Esophagus squamous epithelium (tissue), 4 donors: ENCODE results near the gene ZRANB3.

ENCODE experiments used
- POLR2A ChIP-seq, 4 donors: fragments of 450-650 bp; IDR thresholded peaks; one replicate each; pipeline ENCODE4 v1.6.1; 2017; ENCODE audit warnings: antibody characterized with exemption in 4 of 4, mild to moderate bottlenecking in 4 of 4, moderate library complexity in 3 of 4
- TF ChIP-seq, protein P1 (sequence below), 6 experiments: fragments of 450-650 bp in 4 of 6; fragments of 200-600 bp in 2 of 6; sonication (generic) in 2 of 6; IDR thresholded peaks; one replicate each; pipeline ENCODE4 v1.5.1; 2016 to 2019; ENCODE audit warnings: antibody characterized with exemption in 6 of 6, mild to moderate bottlenecking in 4 of 6, moderate library complexity in 4 of 6

DNA sequence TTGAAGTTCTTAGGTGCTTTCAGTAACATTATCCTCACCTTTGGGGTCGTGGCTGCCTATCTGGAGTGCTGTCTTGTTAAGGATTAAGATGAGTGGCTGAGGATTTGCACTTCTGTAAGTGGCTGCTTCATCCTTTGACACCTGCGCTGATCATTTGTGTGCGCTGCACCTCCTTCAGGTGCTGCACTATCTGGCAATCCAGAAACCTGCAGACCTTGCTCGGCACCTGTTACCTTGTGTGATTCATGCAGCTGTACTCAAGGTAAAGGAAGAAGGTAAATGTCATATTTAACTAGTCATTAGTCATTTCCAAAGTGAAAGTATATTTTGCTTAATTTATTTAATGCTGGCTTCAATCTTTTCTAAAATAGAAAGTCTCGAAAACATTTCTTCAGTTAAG lies 368.6 kb downstream of the ZRANB3 start:
- TF ChIP-seq, protein P1, sequence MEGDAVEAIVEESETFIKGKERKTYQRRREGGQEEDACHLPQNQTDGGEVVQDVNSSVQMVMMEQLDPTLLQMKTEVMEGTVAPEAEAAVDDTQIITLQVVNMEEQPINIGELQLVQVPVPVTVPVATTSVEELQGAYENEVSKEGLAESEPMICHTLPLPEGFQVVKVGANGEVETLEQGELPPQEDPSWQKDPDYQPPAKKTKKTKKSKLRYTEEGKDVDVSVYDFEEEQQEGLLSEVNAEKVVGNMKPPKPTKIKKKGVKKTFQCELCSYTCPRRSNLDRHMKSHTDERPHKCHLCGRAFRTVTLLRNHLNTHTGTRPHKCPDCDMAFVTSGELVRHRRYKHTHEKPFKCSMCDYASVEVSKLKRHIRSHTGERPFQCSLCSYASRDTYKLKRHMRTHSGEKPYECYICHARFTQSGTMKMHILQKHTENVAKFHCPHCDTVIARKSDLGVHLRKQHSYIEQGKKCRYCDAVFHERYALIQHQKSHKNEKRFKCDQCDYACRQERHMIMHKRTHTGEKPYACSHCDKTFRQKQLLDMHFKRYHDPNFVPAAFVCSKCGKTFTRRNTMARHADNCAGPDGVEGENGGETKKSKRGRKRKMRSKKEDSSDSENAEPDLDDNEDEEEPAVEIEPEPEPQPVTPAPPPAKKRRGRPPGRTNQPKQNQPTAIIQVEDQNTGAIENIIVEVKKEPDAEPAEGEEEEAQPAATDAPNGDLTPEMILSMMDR (IDR thresholded peaks at IDR 0.05), result no peak
- no peak for TF ChIP-seq POLR2A (IDR thresholded peaks at IDR 0.05)
